Measurements from ENCODE around the gene ZNF443.

ZNF443 gene

GRCh38 chr19:12411893-12412292, 28.9 kb downstream of the ZNF443 start:
- TF ChIP-seq TCF12 (IDR thresholded peaks at IDR 0.05; ENCODE audit: low read depth), result no peak
- TF ChIP-seq REST (IDR thresholded peaks at IDR 0.05; ENCODE audit: low read depth), result no peak
- TF ChIP-seq CEBPB (IDR thresholded peaks at IDR 0.05), result no peak
- no peak for TF ChIP-seq EGR1 (IDR thresholded peaks at IDR 0.05)
- no peak for TF ChIP-seq ZBTB7A (IDR thresholded peaks at IDR 0.05; ENCODE audit: low read depth)
- no peak for TF ChIP-seq MAX (IDR thresholded peaks at IDR 0.05)
- TF ChIP-seq NFIC (IDR thresholded peaks at IDR 0.05), result no peak
- TF ChIP-seq EP300 (IDR thresholded peaks at IDR 0.05; ENCODE audit: borderline replicate concordance), result no peak
- no peak for TF ChIP-seq CREB1 (IDR thresholded peaks at IDR 0.05; ENCODE audit: low read depth)
- TF ChIP-seq USF1 (IDR thresholded peaks at IDR 0.05), result no peak
- TF ChIP-seq TEAD4 (IDR thresholded peaks at IDR 0.05), result no peak
- TF ChIP-seq RAD21 (IDR thresholded peaks at IDR 0.05; ENCODE audit: low read depth), result no peak

- TF ChIP-seq NFIC (IDR thresholded peaks at IDR 0.05) (0 out of 2 replicates have a peak, but pooled peaks have one; percentile 20), YY1 (IDR thresholded peaks at IDR 0.05; ENCODE audit: low read depth) (no peak), FOXM1 (IDR thresholded peaks at IDR 0.05; ENCODE audit: borderline replicate concordance, low read depth) (peak; percentile 36; the same call in 1 of the 2 replicates), EP300 (IDR thresholded peaks at IDR 0.05; ENCODE audit: borderline replicate concordance) (no peak), EGR1 (IDR thresholded peaks at IDR 0.05) (no peak), MAX (IDR thresholded peaks at IDR 0.05) (peak; percentile 45; the same call in 1 of the 2 replicates), TAF1 (IDR thresholded peaks at IDR 0.05; ENCODE audit: low read depth) (peak; percentile 61; the same call in 1 of the 2 replicates), CREB1 (IDR thresholded peaks at IDR 0.05; ENCODE audit: low read depth) (no peak), ZBTB7A (IDR thresholded peaks at IDR 0.05; ENCODE audit: low read depth) (peak; percentile 54; the same call in 1 of the 2 replicates), USF1 (IDR thresholded peaks at IDR 0.05) (peak; percentile 67), CEBPB (IDR thresholded peaks at IDR 0.05) (no peak), REST (IDR thresholded peaks at IDR 0.05; ENCODE audit: low read depth) (0 out of 2 replicates have a peak, but pooled peaks have one; percentile 17), TEAD4 (IDR thresholded peaks at IDR 0.05) (no peak), RAD21 (IDR thresholded peaks at IDR 0.05; ENCODE audit: low read depth) (no peak), TCF12 (IDR thresholded peaks at IDR 0.05; ENCODE audit: low read depth) (peak; percentile 17; the same call in 1 of the 2 replicates)
These were observed 40.0 kb downstream of the ZNF443 start, which contains the start of gene ZNF799 for GRCh38 chr19:12400633-12401502. ZNF799 (minus strand) TSS chr19:12401271; CDS start chr19:12401070, 201 bp downstream.

GRCh38 chr19:12380444-12380737, 60.4 kb downstream of the ZNF443 start:
- TF ChIP-seq TCF12 (IDR thresholded peaks at IDR 0.05; ENCODE audit: low read depth), result no peak
- TF ChIP-seq EGR1 (IDR thresholded peaks at IDR 0.05), result no peak
- TF ChIP-seq ZBTB7A (IDR thresholded peaks at IDR 0.05; ENCODE audit: low read depth), result no peak
- TF ChIP-seq FOXM1 (IDR thresholded peaks at IDR 0.05; ENCODE audit: borderline replicate concordance, low read depth), result no peak
- TF ChIP-seq TAF1 (IDR thresholded peaks at IDR 0.05; ENCODE audit: low read depth), result no peak
- TF ChIP-seq CREB1 (IDR thresholded peaks at IDR 0.05; ENCODE audit: low read depth), result no peak
- TF ChIP-seq EP300 (IDR thresholded peaks at IDR 0.05; ENCODE audit: borderline replicate concordance), result no peak
- TF ChIP-seq CEBPB (IDR thresholded peaks at IDR 0.05), result no peak
- no peak for TF ChIP-seq YY1 (IDR thresholded peaks at IDR 0.05; ENCODE audit: low read depth)
- no peak for TF ChIP-seq USF1 (IDR thresholded peaks at IDR 0.05)
- no peak for TF ChIP-seq NFIC (IDR thresholded peaks at IDR 0.05)
- TF ChIP-seq RAD21 (IDR thresholded peaks at IDR 0.05; ENCODE audit: low read depth), result no peak
- no peak for TF ChIP-seq TEAD4 (IDR thresholded peaks at IDR 0.05)
- TF ChIP-seq MAX (IDR thresholded peaks at IDR 0.05), result no peak
- TF ChIP-seq REST (IDR thresholded peaks at IDR 0.05; ENCODE audit: low read depth), result no peak
